ENCODE measurements around the gene SLC28A1.
"Not testable (repeated sequence)": the region's sequence is repeated elsewhere in the genome, so short reads cannot be mapped to it uniquely, and the experiment has no call there.

The SLC28A1 gene

GRCh38 chr15:84910928-84911623, 26.6 kb downstream of the SLC28A1 start:
- DNase-seq, result no peak

GRCh38 chr15:84911879-84912660, 27.6 kb downstream of the SLC28A1 start:
- DNase-seq, result peak; percentile 68

GRCh38 chr15:84913360-84913723, 28.9 kb downstream of the SLC28A1 start:
- DNase-seq, result no peak

DNA sequence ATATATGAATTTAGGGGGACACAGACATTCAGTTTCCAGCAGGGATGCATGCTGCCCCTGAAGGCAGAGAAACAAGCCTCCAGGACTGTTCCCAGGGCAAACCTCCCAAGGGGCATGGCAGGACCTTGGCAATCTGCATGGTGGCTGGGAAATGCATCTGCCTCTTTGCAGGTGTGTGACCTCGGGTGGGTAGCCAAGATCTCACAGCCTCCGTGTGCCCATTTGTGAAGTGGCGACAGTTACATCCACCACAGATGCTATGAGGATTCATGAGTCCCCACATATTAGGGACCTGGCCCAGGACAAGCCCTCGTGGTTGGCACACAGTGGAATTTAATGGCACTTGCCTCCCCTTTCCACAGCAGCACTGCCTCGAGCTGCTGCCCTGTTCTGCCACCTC, 29.9 kb downstream of the SLC28A1 start:
- DNase-seq, result no peak

DNA sequence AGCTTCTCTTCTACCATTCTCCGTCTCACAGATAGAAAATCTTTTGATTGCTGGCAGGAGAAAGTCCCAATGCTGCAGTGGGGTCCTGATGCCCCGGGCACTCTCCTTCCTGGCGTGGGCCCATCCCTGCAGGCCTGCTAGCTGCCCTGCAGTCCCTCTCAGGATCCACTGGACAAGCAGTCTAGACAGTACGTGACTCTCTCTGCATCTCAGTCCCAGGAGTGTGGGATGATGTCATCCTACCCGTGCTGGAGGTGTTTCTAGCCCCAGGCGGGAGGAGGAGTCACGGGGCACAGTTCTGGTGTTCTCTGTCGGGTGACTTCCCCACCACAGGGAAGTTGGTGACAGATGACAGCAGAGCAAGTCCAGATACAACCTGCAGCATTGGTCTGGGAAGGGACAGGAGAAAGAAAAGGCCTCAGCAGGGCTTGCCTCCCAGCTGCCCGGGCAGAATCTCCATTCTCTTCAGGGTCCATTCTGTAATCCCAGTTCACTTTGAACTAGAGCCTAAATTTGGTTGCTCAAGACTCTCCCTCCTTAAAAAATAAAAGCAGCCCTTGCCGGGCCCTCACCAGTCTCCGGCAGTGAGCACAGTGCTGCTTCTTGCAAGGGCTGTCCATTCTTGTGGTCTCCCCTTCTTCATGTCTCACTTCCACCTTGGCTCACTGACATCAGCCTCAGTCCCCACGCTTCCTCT, 30.6 kb downstream of the SLC28A1 start:
- DNase-seq, result peak; percentile 60

DNA sequence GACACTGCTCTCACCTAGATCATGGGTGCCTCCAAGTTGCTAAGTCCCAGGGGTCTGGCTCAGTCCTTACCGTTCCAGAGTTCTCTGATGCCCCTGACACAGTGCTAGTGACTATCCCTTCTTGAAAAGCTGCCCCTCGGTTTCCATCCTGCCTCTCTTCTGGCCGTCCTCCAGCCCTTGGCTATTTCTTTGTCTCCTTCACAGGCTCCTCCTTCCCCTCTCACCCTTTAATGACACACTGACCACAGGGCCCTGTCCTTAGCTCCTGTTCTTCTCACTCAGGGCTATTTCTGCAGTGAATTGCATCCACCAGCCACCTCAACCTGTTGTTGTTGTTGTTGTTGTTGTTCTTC, 31.1 kb downstream of the SLC28A1 start:
- no peak for DNase-seq

GRCh38 chr15:84917452-84917851, 33.0 kb downstream of the SLC28A1 start:
- no peak for DNase-seq

GRCh38 chr15:84919106-84919667, 34.7 kb downstream of the SLC28A1 start:
- DNase-seq, result no peak

GRCh38 chr15:84921121-84921520, 36.7 kb downstream of the SLC28A1 start:
- DNase-seq, result no peak

DNA sequence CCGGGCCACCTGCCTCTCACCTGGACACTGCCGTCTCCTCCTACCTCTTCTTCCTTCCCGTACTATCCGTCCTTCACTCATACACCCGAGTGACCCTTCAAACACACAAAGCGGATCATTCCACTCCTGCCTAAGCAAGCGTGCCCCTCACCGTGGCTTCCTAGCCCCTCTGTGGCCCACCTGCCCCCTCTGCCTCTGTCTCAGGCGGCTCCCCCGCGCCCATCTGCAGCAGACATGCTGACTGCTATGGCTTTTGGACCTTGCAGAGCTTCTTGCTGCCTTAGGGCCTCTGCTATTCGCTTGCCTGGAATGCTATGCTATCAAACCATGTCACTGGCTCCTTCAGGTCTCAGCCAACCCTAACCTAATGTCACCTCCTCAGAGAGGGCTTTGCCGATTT, 38.1 kb downstream of the SLC28A1 start:
- no peak for DNase-seq

DNA sequence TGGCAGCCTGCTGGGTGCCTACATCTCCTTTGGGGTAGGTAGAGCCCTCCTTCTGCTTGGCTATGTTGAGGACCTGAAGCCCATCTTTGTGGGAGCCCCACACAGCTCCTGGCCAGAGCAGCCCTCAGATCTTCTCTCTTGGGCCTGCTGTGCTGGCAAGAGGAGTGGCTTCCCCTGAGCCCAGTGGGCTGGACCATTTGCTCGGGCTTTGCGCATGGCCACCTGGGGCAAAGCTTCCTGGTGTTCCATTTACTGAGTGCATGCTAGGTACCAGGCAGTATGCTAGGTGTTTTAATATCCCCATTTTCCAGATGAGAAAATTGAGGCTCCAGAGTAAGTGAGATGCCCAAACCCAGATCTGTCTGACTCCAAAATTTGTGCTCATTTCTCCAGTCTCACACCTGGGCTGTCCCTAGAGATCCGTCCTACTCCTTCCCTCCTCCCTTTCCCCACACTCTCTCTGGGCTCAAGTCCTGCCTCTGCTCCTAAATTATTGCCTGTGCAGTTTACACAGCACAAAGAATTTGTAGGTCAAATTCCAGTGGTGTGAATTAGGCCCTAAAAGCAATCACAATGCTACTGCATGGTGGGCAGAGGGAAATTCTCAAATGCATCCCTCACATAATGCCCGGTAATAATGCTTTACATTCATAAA, 39.7 kb downstream of the SLC28A1 start:
- no peak for DNase-seq

DNA sequence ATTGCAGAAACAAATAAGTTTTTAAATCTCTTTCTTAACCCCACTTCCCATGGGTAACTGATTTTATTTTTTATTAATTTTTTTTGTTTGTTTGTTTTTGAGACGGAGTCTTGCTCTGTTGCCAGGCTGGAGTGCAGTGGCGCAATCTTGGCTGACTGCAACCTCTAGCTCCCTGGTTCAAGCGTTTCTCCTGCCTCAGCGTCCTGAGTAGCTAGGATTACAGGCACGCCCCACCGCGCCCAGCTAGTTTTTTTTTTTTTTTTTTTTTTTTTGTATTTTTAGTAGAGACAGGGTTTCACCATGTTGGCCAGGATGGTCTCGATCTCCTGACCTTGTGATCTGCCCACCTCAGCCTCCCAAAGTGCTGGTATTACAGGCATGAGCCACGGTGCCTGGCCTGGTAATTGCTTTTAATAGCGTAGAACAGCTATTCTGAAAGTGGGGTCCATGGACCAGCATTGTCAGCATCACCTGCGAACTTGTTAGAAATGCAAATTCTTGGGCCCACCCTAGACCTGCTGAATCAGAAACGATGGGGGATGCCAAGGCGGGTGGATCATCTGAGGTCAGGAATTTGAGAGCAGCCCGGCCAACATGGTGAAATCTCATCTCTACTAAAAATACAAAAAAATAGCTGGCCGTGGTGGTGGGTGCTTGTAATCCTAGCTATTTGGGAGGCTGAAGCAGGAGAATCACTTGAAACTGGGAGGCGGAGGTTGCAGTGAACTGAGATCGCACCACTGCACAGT, 40.5 kb downstream of the SLC28A1 start:
- not testable (repeated sequence) for DNase-seq

DNA sequence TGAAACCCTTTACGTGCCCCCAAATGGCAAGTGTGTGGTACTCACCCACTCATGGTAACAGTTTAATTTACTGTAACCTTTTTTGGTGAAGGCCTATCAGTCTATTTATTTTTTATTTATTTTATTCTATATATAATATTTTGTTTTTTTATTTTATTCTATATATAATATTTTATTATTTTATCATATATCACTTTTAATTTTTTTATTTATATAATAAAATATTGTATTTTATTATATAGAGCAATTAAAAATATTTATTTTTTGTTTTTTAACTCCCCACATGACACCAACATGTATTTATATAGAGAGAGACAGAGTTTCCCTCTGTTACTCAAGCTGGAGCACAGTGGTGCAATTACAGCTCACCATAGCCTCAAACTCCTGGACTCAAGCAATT, 41.4 kb downstream of the SLC28A1 start:
- no peak for DNase-seq

- DNase-seq, result no peak
These were observed 42.2 kb downstream of the SLC28A1 start for GRCh38 chr15:84926491-84927230.

- no peak for DNase-seq
These were observed 44.3 kb downstream of the SLC28A1 start for GRCh38 chr15:84928843-84929168.

- peak; percentile 69 for DNase-seq
These were observed 45.5 kb downstream of the SLC28A1 start for GRCh38 chr15:84929795-84930603.

GRCh38 chr15:84934942-84935729, 50.7 kb downstream of the SLC28A1 start:
- no peak for DNase-seq

DNA sequence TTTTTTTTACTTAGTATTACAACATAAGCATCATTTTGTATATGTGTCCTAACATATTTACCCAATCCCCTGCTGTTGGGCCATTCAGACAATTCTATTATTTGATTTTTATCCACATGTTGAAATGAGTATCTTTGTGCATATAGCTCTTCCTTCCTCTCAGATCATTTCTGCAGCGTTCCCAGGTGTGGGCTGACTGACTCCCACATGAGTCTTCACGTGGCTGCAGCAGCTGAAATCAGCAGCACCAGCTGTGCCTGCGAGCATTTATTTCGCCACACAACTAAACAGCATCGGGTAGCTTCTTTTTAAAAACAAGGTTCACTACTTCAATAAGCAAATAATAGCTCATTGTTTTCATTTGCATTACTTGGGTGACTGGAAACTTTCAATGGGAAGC, 52.7 kb downstream of the SLC28A1 start:
- no peak for DNase-seq

DNA sequence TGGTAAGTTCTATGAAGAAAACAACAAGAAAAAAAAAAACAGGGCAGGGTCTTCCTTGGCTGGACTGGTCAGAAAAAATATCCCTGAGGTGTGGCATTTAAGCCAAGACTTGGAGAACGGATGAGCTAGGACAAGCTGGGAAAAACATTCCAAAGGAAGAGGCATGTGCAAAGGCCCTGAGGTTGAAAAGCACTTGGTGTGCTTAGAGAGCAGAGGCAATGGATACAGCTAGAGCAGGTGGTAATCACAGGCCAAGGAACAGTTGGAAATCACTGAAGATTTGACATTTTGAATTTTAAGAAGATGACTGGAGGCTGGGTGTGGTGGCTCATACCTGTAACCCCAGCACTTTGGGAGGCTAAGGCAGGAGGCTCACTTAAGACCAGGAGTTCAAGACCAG, 54.3 kb downstream of the SLC28A1 start:
- no peak for DNase-seq

DNA sequence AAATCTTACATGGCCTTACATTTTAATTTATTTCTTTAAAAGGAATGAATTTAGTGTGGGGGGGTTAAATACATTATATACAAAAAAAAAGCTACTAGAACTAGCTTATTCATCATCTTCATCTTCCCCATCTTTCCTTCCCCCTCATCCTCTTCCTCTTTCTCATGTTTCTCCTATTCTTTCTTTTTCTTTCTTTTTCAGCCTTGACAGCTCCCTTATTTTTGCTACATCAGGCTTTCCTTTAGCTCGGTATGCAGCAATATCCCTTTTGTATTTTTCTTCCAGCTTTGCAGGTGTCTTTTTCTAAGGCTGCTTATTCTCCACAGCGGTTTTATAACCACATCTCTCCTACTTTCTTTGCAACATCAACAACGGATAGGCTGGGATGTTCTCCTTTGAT, 55.9 kb downstream of the SLC28A1 start:
- DNase-seq, result no peak
